ENCODE data around the gene ITGA5.

GRCh38 chr12:54421879-54422250, 2.8 kb upstream of the ITGA5 start:
- no peak for TF ChIP-seq SP1 (IDR thresholded peaks at IDR 0.05)
- TF ChIP-seq HDGF (IDR thresholded peaks at IDR 0.05; ENCODE audit: borderline replicate concordance) = no peak
- TF ChIP-seq ELF4 (IDR thresholded peaks at IDR 0.05) = no peak
- TF ChIP-seq PKNOX1 (IDR thresholded peaks at IDR 0.05) = no peak
- TF ChIP-seq FOXK2 (IDR thresholded peaks at IDR 0.05) = no peak
- TF ChIP-seq NFRKB (IDR thresholded peaks at IDR 0.05) = no peak
- no peak for TF ChIP-seq TARDBP (IDR thresholded peaks at IDR 0.05)
- no peak for TF ChIP-seq BHLHE40 (IDR thresholded peaks at IDR 0.05; ENCODE audit: borderline replicate concordance)
- no peak for TF ChIP-seq SUZ12 (IDR thresholded peaks at IDR 0.05)
- no peak for TF ChIP-seq LEF1 (IDR thresholded peaks at IDR 0.05; ENCODE audit: borderline replicate concordance)
- TF ChIP-seq L3MBTL2 (conservative IDR thresholded peaks at IDR 0.05) = no peak
- TF ChIP-seq CTBP1 (IDR thresholded peaks at IDR 0.05; ENCODE audit: borderline replicate concordance) = no peak
- no peak for TF ChIP-seq FOXM1 (IDR thresholded peaks at IDR 0.05; ENCODE audit: borderline replicate concordance)

All from HEK293T (cell line).